Activated T-helper 1 cell treated with anti-CD3 and anti-CD28 coated beads, Interleukin-12 subunit alpha, Interleukin-12 subunit beta, Interleukin-2, Interleukin-4 antibody, amounts not matched to agents 30 ng/mL and 10 ng/mL and 1 ng/mL, durations not matched to agents 14 hours and 24 hours and 36 hours (primary cell): ENCODE measurements around the gene TEX264. TPM values are rescaled to one million over a fixed set of nuclear protein-coding genes. Genes with fewer than 3 reads are reported as not detected.
"Not testable (repeated sequence)": the region's sequence is repeated elsewhere in the genome, so short reads cannot be mapped to it uniquely, and the experiment has no call there.

Experiments
- DNase-seq: peaks from one replicate; pipeline ENCODE4 v3.0.0; 2021; ENCODE audit warnings: low spot score
- H3K27ac Mint-ChIP-seq: one replicate; pipeline ENCODE4 v1.8.0; 2021; ENCODE audit warnings: mild to moderate bottlenecking, mixed read lengths
- H3K27me3 Mint-ChIP-seq: one replicate; pipeline ENCODE4 v1.8.0; 2022; ENCODE audit warnings: mild to moderate bottlenecking, moderate library complexity, mixed read lengths; ENCODE audit not compliant: insufficient read depth
- H3K36me3 Mint-ChIP-seq: one replicate; pipeline ENCODE4 v1.8.0; 2021; ENCODE audit warnings: low read depth, mixed read lengths
- H3K4me1 Mint-ChIP-seq: one replicate; pipeline ENCODE4 v1.8.0; 2021; ENCODE audit warnings: low read depth, mixed read lengths
- H3K4me3 Mint-ChIP-seq: one replicate; pipeline ENCODE4 v1.8.0; 2021; ENCODE audit warnings: mild to moderate bottlenecking, moderate library complexity, mixed read lengths
- H3K9me3 Mint-ChIP-seq: one replicate; pipeline ENCODE4 v1.8.0; 2021; ENCODE audit warnings: mixed read lengths
- intact Hi-C: fragments of 100-400 bp; cut with micrococcal nuclease; formaldehyde crosslinking; loops from one replicate; pipeline ENCODE4 v1.15.1; 2024
- total RNA-seq: library from RNA; stranded (reverse); gene quantifications from 2 replicates; pipeline ENCODE4 v1.2.3, GENCODE V29; 2022

Gene TEX264, protein sequence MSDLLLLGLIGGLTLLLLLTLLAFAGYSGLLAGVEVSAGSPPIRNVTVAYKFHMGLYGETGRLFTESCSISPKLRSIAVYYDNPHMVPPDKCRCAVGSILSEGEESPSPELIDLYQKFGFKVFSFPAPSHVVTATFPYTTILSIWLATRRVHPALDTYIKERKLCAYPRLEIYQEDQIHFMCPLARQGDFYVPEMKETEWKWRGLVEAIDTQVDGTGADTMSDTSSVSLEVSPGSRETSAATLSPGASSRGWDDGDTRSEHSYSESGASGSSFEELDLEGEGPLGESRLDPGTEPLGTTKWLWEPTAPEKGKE
- 50.3 and 52.0 TPM in 2 replicates for total RNA-seq

DNA sequence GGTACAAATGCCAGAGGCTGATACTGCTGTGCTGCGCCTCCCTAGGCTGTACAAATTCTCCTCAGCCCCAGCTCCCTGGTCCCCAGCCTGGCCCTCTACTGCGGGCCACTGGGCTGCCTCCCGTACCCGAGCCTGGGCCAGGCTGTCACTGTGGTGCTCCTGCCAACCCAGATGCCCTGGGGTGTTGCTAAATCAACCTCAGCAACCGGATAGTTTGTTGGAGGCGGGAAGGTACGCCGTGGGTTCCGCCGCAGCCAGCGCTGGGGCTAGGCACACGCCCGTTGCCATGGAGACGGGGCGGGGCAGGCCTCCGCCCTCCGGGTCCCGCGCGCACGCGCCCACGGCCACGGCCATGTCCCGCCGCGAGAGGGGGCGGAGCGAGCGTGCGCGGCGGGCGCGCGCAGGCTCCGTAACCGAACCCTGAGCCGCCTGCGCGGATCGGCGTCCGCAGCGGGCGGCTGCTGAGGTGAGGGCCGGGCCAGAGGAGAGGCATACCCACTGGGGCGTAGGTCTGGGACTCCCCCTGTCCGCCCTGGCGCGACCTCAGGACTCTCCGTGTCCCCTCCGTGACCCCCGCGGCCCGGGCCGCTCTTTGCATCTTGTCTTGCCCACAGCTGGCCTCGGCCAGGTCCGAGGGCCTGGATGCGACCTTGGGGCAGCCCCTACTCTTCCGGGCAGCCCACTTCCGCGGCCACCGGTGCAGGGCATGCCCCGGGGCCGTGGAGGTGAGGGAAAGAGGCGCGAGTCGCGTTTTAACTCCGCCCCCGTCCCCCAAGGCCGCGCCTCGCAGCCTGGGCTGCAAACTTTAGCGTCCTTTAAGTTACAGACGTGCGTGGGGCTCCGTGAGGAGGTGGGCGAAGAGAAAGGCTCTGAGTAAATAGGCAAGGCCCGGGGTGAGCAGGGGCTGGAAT lies at the start of gene TEX264:
TSS of gene TEX264 (plus strand) at position 430 of the 911 bp plus-strand sequence. CDS start 3,053 bp downstream, outside the sequence.
- Mint-ChIP-seq H3K4me1 (peaks cover 65% of the 10 kb centered on the region), H3K27me3 (no peaks in the 10 kb centered on the region), H3K9me3 (no peaks in the 10 kb centered on the region), H3K36me3 (peaks cover 11% of the 10 kb centered on the region), H3K4me3 (peak within 1 kb of the TSS; percentile 86), H3K27ac (peak within 1 kb of the TSS; percentile 87)
- intact Hi-C loops, result loop anchor here (1.0 to 5.0 kb wide), 8 partner anchors 11 to 1054 kb away; partner anchors contain the start of genes DUSP7, MANF, MAPKAPK3 and PARP3
- peak; percentile 95 for DNase-seq

DNA sequence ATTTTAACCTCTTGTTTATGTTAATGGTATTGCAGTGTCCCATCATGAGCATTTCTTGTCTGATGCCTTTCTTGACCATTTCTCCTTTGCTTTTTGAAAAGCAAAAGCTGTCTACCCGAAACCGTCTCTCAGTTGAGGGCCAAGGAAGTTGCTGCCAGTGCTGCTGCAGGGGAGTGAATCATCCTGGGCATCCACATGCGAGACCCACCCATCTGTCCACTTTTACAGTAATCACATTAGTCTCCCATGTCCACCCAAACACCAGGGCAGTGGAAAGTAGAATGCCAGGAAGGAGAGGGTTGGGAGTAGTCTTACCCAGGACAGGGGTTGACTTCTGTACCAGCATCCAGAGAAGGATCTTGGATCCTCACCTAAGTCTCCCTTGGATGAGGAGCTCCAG lies 48.6 kb upstream of the TEX264 start:
- no peaks in the 10 kb centered on the region for H3K27me3 Mint-ChIP-seq
- no peaks in the 10 kb centered on the region for H3K9me3 Mint-ChIP-seq
- no peak for DNase-seq
- no peak overlapping the region for H3K27ac Mint-ChIP-seq
- intact Hi-C loops, result no loop called here
- H3K4me3 Mint-ChIP-seq, result no peak overlapping the region
- peaks cover 2% of the 10 kb centered on the region for H3K36me3 Mint-ChIP-seq
- peaks cover 16% of the 10 kb centered on the region for H3K4me1 Mint-ChIP-seq

DNA sequence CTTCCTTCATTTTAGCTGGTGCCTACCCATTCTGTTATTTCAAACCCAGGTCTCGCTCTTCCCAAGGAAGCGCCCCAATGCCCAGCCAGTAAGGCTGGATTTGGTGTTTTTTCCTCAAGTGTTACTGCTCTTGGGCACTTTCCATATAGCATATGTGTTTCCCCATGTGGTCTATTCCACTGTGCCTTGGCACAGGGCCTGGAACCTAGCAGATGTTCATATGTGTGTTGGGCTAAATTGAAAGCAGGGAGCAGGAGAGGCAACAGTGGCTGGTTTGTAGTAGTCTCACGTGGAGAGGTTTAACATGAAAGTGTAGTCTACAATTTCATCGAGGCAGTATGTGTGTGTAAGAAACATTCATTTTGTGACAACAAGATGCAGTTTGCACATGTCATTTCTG lies 48.2 kb upstream of the TEX264 start:
- H3K4me1 Mint-ChIP-seq, result peaks cover 16% of the 10 kb centered on the region

DNA sequence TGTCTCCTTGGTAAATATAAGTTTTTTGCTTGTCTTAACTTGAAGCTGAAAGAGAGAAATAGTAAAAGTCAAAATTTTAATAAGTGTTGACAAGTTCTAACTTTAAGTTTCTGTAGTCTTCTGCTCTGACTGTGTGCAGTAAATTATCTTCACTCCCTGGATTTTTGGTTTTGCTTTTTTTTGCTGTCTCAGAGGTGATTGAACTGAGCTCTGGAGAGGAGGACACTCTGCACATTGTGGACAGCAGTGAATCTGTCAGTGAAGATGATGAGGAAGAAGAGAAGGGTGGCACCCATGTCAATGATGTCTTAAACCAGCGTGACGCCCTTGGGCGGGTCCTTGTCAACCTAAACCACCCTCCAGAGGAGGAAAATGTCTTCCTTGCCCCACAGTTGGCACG lies 40.5 kb upstream of the TEX264 start:
- H3K27me3 Mint-ChIP-seq, result no peaks in the 10 kb centered on the region
- H3K4me1 Mint-ChIP-seq, result no peaks in the 10 kb centered on the region
- intact Hi-C loops, result no loop called here
- H3K27ac Mint-ChIP-seq, result no peak overlapping the region
- no peaks in the 10 kb centered on the region for H3K9me3 Mint-ChIP-seq
- H3K36me3 Mint-ChIP-seq, result peaks cover 39% of the 10 kb centered on the region
- DNase-seq, result no peak
- H3K4me3 Mint-ChIP-seq, result no peak overlapping the region

More for the DNA sequence above, 48.2 kb upstream of the TEX264 start:
- Mint-ChIP-seq H3K27ac (no peak overlapping the region), H3K36me3 (peaks cover 6% of the 10 kb centered on the region), H3K4me3 (no peak overlapping the region), H3K9me3 (no peaks in the 10 kb centered on the region), H3K27me3 (no peaks in the 10 kb centered on the region)
- intact Hi-C loops, result no loop called here
- DNase-seq, result no peak

DNA sequence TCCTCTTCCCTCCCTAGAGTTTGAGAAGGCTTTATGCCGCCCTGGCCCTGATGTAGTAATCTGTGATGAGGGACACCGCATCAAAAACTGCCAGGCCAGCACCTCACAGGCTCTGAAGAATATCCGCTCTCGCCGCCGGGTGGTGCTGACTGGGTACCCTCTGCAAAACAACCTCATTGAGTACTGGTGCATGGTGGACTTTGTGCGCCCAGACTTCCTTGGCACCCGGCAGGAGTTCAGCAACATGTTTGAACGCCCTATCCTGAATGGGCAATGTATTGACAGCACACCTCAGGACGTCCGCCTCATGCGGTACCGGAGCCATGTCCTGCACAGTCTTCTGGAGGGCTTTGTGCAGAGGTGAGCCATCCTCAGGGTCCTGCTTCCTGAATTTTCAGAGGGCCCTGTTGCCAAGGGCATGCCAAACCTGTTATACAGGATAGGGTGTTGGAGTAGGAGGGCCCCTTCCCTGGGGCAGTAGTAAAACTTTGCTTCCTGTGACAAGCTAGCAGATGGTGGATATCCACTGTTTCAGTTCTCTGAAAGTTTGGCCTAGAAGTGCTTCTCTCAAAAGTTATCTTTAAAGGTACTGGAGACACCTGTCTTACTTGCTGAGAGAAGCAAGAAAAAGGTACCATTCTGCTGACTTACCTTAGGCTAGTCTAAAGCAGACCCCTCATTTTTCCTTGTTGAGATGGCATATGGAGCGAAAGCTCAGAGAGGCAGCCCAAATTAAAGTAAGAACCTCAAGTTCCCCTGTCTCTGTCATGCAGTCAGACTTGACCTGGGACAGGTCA lies 33.7 kb upstream of the TEX264 start:
- no peak for DNase-seq
- H3K27me3 Mint-ChIP-seq, result no peaks in the 10 kb centered on the region
- H3K4me3 Mint-ChIP-seq, result no peak overlapping the region
- H3K9me3 Mint-ChIP-seq, result no peaks in the 10 kb centered on the region
- no peak overlapping the region for H3K27ac Mint-ChIP-seq
- intact Hi-C loops, result no loop called here
- H3K36me3 Mint-ChIP-seq, result peaks cover 46% of the 10 kb centered on the region
- H3K4me1 Mint-ChIP-seq, result no peaks in the 10 kb centered on the region

DNA sequence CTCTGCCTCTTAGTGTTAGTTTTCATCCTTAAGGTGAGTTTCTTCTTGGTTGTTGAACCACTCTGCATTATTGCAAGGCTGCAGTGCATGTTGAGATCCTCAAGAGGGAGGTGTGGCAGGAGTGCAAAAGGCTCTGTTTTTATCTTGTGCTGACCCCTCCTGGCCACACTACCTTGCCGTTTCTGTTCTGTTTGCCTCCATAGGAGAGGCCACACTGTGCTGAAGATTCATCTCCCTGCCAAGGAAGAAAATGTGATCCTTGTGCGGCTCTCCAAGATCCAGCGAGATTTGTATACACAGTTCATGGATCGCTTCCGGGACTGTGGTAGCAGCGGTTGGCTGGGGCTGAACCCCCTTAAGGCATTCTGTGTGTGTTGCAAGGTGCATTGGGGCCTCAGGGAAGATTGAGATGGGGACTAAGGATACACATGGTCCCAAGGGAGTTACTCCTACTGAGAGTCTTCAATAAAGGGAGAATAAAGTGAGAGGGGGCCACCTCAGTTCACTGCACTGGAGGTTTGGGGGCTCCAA lies 33.0 kb upstream of the TEX264 start:
- Mint-ChIP-seq H3K9me3 (no peaks in the 10 kb centered on the region), H3K27me3 (no peaks in the 10 kb centered on the region), H3K4me1 (no peaks in the 10 kb centered on the region), H3K4me3 (no peak overlapping the region), H3K36me3 (peaks cover 48% of the 10 kb centered on the region), H3K27ac (no peak overlapping the region)
- peak; percentile 11 for DNase-seq
- intact Hi-C loops, result loop anchor here (1.0 kb wide), 2 partner anchors 44 to 136 kb away; no protein-coding TSS in a partner anchor

DNA sequence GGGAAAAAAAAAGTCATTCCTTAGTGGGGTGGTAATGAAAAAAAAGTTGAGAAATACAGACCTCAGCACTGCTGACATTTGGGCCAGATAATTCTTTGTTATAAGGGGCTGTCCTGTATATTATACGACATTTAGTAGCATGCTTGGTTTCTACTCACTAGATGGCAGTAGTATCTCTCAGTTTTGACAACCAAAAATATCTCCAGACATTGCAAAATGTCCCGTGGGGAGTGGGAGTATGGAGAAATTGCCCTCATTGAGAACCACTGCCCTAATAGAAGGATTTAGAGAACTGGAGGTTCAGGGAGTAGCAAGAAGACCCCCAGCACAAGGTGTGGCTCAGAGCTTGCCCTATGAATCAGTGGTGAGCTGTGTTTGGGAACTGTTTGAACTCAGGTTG lies 28.6 kb upstream of the TEX264 start:
- Mint-ChIP-seq H3K4me1 (no peaks in the 10 kb centered on the region), H3K4me3 (no peak overlapping the region), H3K36me3 (peaks cover 58% of the 10 kb centered on the region), H3K27me3 (no peaks in the 10 kb centered on the region), H3K9me3 (no peaks in the 10 kb centered on the region), H3K27ac (no peak overlapping the region)
- DNase-seq, result no peak
- intact Hi-C loops, result loop anchor here (1.0 kb wide), 2 partner anchors 27 to 40 kb away; no protein-coding TSS in a partner anchor

DNA sequence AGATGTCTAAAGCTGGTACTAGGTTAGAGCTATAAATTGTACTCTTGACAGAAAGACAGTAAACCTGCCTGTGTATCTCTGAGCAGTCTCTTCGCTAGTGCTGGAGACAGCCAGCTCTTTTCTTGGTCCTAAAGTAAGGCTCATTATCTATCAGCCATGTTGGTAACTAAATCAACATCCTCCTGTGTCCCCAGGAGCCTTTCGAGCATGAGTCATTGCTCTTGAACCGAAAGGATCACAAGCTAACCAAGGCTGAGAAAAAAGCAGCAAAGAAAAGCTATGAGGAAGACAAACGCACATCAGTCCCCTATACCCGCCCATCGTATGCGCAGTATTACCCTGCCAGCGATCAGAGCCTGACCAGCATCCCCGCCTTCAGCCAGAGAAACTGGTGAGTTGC lies 25.0 kb upstream of the TEX264 start:
- Mint-ChIP-seq H3K36me3 (peaks cover 63% of the 10 kb centered on the region), H3K27me3 (no peaks in the 10 kb centered on the region), H3K27ac (no peak overlapping the region), H3K9me3 (no peaks in the 10 kb centered on the region), H3K4me3 (no peak overlapping the region), H3K4me1 (no peaks in the 10 kb centered on the region)
- DNase-seq, result no peak
- intact Hi-C loops, result no loop called here

DNA sequence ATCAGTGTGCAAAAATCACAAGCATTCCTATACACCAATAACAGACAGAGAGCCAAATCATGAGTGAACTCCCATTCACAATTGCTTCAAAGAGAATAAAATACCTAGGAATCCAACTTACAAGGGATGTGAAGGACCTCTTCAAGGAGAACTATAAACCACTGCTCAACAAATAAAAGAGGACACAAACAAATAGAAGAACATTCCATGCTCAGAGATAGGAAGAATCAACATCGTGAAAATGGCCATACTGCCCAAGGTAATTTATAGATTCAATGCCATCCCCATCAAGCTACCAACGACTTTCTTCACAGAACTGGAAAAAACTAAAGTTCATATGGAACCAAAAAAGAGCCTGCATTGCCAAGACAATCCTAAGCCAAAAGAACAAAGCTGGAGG lies 18.9 kb upstream of the TEX264 start:
- H3K27me3 Mint-ChIP-seq, H3K4me1 Mint-ChIP-seq, intact Hi-C loops, H3K4me3 Mint-ChIP-seq, H3K27ac Mint-ChIP-seq, DNase-seq: not testable (repeated sequence)
- Mint-ChIP-seq H3K36me3 (peaks cover 58% of the 10 kb centered on the region), H3K9me3 (peaks cover 12% of the 10 kb centered on the region)

DNA sequence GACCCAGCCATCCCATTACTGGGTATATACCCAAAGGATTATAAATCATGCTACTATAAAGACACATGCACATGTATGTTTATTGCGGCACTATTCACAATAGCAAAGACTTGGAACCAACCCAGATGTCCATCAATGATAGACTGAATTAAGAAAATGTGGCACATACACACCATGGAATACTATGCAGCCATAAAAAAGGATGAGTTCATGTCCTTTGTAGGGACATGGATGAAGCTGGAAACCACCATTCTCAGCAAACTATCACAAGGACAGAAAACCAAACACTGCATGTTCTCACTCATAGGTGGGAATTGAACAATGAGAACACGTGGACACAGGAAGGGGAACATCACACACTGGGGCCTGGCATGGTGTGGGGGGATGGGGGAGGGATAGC lies 17.6 kb upstream of the TEX264 start:
- H3K36me3 Mint-ChIP-seq, result peaks cover 58% of the 10 kb centered on the region
- H3K9me3 Mint-ChIP-seq, result peaks cover 12% of the 10 kb centered on the region
- intact Hi-C loops, result not testable (repeated sequence)

DNA sequence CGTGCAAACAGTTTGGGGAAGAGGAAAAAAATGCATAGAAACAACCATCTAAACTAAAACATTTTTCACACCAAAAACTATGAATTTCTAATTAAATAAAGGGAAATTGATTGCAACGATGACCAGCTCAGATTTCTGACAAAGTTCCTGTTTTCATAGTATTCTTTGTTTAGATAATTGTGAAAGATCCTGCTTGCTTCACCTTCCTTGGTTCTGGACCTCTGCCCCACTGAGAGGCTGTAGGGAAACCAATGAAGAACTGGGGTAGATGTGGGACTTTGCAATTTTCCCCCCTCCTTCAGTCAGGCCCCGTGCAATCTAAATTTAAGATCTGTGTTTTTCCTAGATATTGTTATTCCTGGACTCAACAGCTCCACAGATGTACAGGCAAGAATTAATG lies 13.8 kb upstream of the TEX264 start:
- Mint-ChIP-seq H3K4me1 (no peaks in the 10 kb centered on the region), H3K27me3 (no peaks in the 10 kb centered on the region), H3K9me3 (peaks cover 8% of the 10 kb centered on the region), H3K36me3 (peaks cover 38% of the 10 kb centered on the region), H3K4me3 (no peak overlapping the region), H3K27ac (no peak overlapping the region)
- intact Hi-C loops, result no loop called here
- no peak for DNase-seq

More for the DNA sequence above, 17.6 kb upstream of the TEX264 start:
- not testable (repeated sequence) for DNase-seq, H3K4me1 Mint-ChIP-seq, H3K4me3 Mint-ChIP-seq, H3K27ac Mint-ChIP-seq, H3K27me3 Mint-ChIP-seq

DNA sequence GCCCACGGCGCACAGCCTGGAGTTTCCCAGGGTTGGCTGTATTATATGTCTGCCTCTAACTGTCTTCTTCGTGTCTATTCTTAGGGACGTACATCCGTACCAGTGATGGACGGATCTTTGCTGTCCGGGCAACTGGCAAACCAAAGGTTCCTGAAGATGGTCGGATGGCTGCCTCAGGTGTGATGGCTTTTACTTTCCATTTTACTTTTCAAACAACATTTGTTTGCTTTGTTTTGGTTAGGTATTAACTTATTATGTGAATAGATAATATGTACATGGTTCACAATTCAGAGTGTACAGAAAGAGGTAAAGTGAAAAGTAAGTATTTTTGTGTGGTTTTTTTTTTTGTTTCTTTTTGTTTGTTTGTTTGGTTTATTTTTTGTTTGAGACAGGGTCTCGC lies 11.1 kb upstream of the TEX264 start:
- peaks cover 30% of the 10 kb centered on the region for H3K36me3 Mint-ChIP-seq

More for the DNA sequence above, 11.1 kb upstream of the TEX264 start:
- Mint-ChIP-seq H3K27ac (no peak overlapping the region), H3K9me3 (no peaks in the 10 kb centered on the region), H3K4me3 (no peak overlapping the region), H3K4me1 (no peaks in the 10 kb centered on the region), H3K27me3 (no peaks in the 10 kb centered on the region)
- no peak for DNase-seq
- intact Hi-C loops, result no loop called here
